ENCODE results near the gene UACA.

DNA sequence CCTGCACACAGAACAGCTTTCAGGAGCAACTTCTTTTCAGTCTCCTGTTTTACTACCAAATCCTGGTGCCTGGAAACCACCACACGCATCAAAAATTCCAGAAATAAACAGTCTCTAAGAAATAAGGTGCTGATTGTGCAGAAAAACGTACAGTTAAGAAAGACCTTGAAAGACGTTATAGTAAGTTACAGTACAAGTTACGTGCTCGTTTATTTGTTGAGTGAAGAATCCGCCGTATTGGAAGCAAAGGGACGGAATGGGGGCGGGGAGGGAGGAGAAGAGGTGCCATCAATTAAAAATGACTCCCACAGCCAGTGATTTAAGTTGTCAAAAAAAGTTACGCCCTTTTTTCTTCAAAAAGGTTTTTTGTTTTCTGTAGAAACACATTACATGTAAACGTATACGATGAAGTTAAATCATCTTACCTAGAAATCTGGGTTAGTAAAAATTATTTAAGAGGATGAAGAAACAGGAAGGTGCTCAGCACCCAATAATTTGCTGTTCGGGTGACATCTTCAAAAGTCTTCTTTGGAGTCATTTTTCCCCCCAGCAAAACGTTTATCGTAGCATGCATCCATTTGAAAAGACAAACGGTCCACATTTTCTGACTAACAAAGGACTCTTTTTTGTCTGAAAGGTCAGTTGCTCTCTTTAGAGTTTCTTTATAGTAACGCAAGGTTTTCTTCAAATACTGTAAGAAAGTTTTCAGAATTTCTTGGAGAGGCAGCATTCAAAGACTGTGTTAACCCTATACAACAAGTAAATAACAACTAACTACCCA is 782 bp upstream of the UACA start:
- TF ChIP-seq, protein P1, sequence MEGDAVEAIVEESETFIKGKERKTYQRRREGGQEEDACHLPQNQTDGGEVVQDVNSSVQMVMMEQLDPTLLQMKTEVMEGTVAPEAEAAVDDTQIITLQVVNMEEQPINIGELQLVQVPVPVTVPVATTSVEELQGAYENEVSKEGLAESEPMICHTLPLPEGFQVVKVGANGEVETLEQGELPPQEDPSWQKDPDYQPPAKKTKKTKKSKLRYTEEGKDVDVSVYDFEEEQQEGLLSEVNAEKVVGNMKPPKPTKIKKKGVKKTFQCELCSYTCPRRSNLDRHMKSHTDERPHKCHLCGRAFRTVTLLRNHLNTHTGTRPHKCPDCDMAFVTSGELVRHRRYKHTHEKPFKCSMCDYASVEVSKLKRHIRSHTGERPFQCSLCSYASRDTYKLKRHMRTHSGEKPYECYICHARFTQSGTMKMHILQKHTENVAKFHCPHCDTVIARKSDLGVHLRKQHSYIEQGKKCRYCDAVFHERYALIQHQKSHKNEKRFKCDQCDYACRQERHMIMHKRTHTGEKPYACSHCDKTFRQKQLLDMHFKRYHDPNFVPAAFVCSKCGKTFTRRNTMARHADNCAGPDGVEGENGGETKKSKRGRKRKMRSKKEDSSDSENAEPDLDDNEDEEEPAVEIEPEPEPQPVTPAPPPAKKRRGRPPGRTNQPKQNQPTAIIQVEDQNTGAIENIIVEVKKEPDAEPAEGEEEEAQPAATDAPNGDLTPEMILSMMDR (IDR thresholded peaks at IDR 0.05; ENCODE audit: poor library complexity), result no peak
- no peak for TF ChIP-seq EZH2phosphoT487 (IDR thresholded peaks at IDR 0.05; ENCODE audit: low read depth, severe bottlenecking, unreplicated experiment)
- no peak for TF ChIP-seq EZH2 (IDR thresholded peaks at IDR 0.05; ENCODE audit: borderline replicate concordance)

All from hepatocyte (in vitro differentiated cells).